ENCODE results near the gene SHLD1. TPM values are rescaled to one million over a fixed set of nuclear protein-coding genes. Genes with fewer than 3 reads are reported as not detected.

Gene SHLD1
- total RNA-seq, 2 experiments from 2014 or later, result 10.1 TPM

DNA sequence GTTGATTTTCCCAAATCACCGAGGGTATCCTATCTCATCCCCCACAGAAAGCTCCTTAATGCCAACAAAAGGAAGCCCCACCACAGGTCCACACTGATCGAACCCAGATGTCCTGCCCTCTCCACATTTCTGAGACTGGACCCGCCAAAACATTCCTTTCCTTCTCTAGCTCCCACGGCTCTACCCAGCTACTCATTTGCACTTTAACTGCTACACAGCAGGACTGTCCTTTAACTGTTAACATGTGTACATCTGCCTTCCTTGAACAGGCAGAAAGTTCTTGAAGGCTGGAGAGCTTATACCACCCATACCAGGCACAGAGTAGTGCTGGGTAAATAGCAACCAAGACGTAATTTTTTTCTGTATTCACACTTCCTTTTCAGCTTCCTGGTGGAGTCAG lies 131.5 kb downstream of the SHLD1 start:
- no peak for DNase-seq
- Mint-ChIP-seq H3K4me1 (ENCODE audit: low read depth) (peaks cover 4% of the 10 kb centered on the region), H3K9me3 (no peaks in the 10 kb centered on the region), H3K27me3 (ENCODE audit: low read depth) (no peaks in the 10 kb centered on the region), H3K27ac (no peak overlapping the region), H3K36me3 (ENCODE audit: low read depth) (no peaks in the 10 kb centered on the region), H3K4me3 (no peak overlapping the region)
- CTCF ChIA-PET, result no interaction called here
- intact Hi-C loops (cut with micrococcal nuclease), result no loop called here

DNA sequence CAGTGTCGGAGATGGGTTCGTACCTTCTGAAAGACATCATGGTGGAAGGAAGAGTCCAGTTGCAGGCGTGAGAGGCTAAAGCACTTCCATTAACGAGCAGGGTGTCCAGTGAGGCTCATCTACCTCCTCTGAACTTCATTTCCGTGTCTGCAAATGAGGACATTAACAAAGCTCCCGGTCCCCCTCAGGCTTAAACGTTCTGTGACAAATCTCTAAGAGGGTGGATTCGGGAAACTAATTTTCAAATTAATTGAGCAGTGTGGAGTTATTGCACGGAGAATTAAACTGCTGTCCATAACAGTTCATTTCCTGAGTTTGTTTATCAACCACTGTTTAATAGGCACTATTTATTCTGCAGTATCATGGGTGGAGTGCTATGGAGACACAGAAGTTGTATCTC lies 132.0 kb downstream of the SHLD1 start:
- H3K4me1 Mint-ChIP-seq (ENCODE audit: low read depth), result peaks cover 4% of the 10 kb centered on the region
- CTCF ChIA-PET, result no interaction called here
- intact Hi-C loops (cut with micrococcal nuclease), result no loop called here
- no peak overlapping the region for H3K4me3 Mint-ChIP-seq
- H3K9me3 Mint-ChIP-seq, result no peaks in the 10 kb centered on the region
- H3K27me3 Mint-ChIP-seq (ENCODE audit: low read depth), result no peaks in the 10 kb centered on the region
- H3K27ac Mint-ChIP-seq, result no peak overlapping the region
- H3K36me3 Mint-ChIP-seq (ENCODE audit: low read depth), result no peaks in the 10 kb centered on the region
- DNase-seq, result no peak

DNA sequence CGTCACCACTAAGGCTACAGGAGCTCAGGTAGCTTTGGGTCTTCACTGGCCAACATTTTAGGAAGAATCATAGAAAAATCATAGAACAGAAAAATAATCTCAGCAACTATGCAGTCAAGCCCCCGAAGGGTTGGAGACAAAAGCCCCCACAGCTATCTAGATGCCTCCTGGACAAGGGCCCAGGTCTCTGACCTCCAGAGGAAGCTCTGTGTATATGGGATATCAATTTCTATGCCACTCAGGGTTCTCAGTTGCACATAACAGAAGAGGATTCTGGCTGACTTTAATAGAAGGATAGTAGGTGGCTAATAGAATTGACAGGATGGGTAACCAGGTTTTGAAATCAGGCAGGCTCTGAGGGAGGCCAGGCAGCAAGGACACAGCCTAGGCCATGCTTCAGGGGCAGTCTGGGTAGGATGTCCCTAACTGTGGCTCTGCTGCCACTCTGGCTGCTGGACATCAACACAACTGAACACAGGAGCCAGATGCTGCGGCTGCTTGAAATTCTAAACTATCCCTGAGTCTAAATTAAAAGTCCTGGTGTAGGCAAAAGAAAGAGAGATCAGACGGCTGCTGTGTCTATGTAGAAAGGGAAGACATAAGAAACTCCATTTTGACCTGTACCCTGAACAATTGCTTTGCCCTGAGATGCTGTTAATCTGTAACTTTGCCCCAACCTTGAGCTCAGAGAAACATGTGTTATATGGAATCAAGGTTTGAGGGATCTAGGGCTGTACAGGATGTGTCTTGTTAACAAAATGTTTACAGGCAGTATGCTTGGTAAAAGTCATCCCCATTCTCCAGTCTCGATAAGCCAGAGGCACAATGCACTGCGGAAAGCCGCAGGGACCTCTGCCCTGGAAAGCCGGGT lies 134.5 kb downstream of the SHLD1 start:
- Mint-ChIP-seq H3K9me3 (no peaks in the 10 kb centered on the region), H3K36me3 (ENCODE audit: low read depth) (no peaks in the 10 kb centered on the region), H3K27me3 (ENCODE audit: low read depth) (no peaks in the 10 kb centered on the region), H3K4me1 (ENCODE audit: low read depth) (peaks cover 4% of the 10 kb centered on the region), H3K4me3 (no peak overlapping the region), H3K27ac (no peak overlapping the region)
- intact Hi-C loops (cut with micrococcal nuclease), result no loop called here
- no peak for DNase-seq
- CTCF ChIA-PET, result no interaction called here

DNA sequence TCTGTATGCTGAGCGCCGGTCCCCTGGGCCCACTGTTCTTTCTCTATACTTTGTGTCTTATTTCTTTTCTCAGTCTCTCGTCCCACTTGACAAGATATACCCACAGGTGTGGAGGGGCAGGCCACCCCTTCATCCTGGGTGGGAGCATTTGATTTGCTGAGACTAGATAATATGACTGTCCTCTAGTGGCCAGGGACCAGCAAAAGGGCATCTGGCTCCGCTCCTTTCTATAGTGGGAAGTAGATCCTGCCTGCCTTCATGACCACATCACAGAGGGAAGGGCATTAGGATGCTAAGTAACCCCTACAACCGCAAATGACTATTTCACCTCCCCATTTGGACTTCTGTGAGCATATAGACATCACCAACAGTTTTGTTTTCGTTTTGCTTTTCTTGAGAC lies 135.7 kb downstream of the SHLD1 start:
- CTCF ChIA-PET, result no interaction called here
- Mint-ChIP-seq H3K4me1 (ENCODE audit: low read depth) (peaks cover 4% of the 10 kb centered on the region), H3K4me3 (no peak overlapping the region), H3K27me3 (ENCODE audit: low read depth) (no peaks in the 10 kb centered on the region), H3K9me3 (no peaks in the 10 kb centered on the region), H3K36me3 (ENCODE audit: low read depth) (no peaks in the 10 kb centered on the region), H3K27ac (no peak overlapping the region)
- no peak for DNase-seq
- intact Hi-C loops (cut with micrococcal nuclease), result no loop called here

DNA sequence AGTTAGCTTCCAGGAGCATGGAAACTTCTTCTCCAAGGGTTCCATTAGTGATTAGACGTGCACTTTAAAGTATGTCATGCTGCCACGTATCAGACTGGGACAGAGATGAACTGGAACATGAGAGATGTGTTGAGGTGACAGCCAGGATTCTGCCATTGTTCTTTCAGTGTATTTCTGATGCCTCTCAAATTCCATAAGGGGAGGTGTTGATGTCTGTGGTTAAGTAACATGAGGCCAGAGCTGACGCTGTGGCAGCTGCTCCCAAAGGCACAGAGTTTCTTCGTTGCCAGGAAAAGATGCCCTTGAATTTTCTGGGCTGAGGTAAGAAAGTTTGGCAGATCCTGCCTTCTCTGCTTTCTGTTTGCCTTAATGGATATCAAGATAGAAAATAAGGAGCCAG lies 136.6 kb downstream of the SHLD1 start:
- Mint-ChIP-seq H3K9me3 (no peaks in the 10 kb centered on the region), H3K27ac (no peak overlapping the region), H3K36me3 (ENCODE audit: low read depth) (no peaks in the 10 kb centered on the region), H3K27me3 (ENCODE audit: low read depth) (no peaks in the 10 kb centered on the region), H3K4me1 (ENCODE audit: low read depth) (peaks cover 2% of the 10 kb centered on the region), H3K4me3 (no peak overlapping the region)
- CTCF ChIA-PET, result interaction anchor here (1.0 kb wide), 1 partner anchor 40 kb away, joined by 3 read pairs; no protein-coding TSS in a partner anchor
- DNase-seq, result no peak
- intact Hi-C loops (cut with micrococcal nuclease), result no loop called here

DNA sequence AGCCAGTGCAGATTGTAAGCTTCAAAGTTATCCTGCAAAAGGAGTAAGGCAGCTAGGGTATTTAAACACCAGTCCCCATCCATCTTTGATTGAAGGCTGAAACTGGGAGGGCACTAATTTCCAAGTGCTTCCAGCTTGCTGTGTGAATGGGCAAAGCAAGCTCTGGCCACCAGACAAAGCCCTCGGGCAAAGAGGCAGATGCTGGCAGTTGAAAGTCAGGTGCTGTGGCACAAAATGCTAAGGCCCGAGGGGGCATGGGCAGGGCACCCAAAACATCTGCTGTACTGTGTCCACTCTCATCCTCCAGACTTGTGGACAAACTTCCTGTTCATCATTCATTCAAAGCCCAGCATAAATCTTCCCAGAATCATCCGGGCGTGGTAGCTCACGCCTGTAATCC lies 137.2 kb downstream of the SHLD1 start:
- Mint-ChIP-seq H3K27ac (no peak overlapping the region), H3K36me3 (ENCODE audit: low read depth) (no peaks in the 10 kb centered on the region), H3K9me3 (no peaks in the 10 kb centered on the region), H3K4me3 (no peak overlapping the region), H3K27me3 (ENCODE audit: low read depth) (no peaks in the 10 kb centered on the region), H3K4me1 (ENCODE audit: low read depth) (no peaks in the 10 kb centered on the region)
- CTCF ChIA-PET, result interaction anchor here (1.0 kb wide), 1 partner anchor 39 kb away, joined by 3 read pairs; no protein-coding TSS in a partner anchor
- intact Hi-C loops (cut with micrococcal nuclease), result no loop called here
- DNase-seq, result no peak

DNA sequence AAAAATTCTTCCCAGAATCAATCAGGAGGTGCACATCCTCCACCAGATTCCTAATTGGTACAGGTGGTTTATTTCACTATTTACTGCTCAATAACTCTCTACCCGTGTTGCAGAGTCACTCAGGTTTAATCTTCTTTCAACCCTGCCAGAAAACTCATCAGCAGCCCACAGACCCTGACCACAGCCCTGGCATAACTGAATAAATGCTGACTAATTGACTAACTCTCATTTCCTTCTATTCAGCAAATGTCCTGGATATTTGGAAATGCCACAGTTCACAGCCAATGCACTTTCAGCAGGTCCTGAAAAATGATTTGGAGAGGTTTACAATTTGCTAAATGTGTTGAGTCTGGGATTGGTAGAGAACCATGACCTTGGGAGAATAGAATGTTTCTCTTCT lies 137.8 kb downstream of the SHLD1 start:
- DNase-seq, result no peak
- Mint-ChIP-seq H3K4me3 (no peak overlapping the region), H3K9me3 (no peaks in the 10 kb centered on the region), H3K27ac (no peak overlapping the region), H3K36me3 (ENCODE audit: low read depth) (no peaks in the 10 kb centered on the region), H3K4me1 (ENCODE audit: low read depth) (no peaks in the 10 kb centered on the region), H3K27me3 (ENCODE audit: low read depth) (no peaks in the 10 kb centered on the region)
- intact Hi-C loops (cut with micrococcal nuclease), result no loop called here
- CTCF ChIA-PET, result no interaction called here

DNA sequence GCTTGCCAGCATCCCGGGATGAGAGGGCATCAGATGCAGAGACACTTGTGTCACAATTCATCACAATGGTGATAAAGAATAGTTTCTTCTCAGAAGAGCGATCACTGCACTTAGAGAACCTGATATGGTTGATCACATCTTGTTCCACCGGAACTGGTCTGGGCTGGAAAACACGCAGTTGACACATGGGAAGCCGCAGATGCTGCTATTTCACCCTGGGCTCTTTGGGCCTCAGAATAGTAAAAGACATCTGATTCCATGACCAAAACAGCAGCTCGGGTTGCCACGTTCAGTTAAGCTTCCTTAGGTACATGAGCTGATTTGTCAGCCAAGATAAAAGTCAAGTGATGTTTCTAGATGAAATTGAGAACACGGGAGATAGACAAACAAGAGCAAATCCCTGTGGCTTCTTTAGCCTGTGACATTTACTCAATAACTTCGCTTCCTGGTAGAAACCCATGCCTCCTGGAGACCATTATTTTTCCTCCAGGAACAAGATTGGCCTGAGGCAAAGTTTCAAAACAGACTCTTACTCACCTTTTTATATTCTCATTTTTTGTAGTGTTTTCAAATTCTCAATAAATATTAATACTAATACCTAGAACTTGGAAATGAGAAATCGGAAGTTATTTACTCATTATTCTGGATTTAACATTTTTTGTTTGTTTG lies 140.7 kb downstream of the SHLD1 start:
- intact Hi-C loops (cut with micrococcal nuclease), result no loop called here
- no peak for DNase-seq
- Mint-ChIP-seq H3K4me3 (no peak overlapping the region), H3K36me3 (ENCODE audit: low read depth) (no peaks in the 10 kb centered on the region), H3K4me1 (ENCODE audit: low read depth) (no peaks in the 10 kb centered on the region), H3K9me3 (no peaks in the 10 kb centered on the region), H3K27ac (no peak overlapping the region), H3K27me3 (ENCODE audit: low read depth) (peaks cover 5% of the 10 kb centered on the region)
- CTCF ChIA-PET, result no interaction called here

DNA sequence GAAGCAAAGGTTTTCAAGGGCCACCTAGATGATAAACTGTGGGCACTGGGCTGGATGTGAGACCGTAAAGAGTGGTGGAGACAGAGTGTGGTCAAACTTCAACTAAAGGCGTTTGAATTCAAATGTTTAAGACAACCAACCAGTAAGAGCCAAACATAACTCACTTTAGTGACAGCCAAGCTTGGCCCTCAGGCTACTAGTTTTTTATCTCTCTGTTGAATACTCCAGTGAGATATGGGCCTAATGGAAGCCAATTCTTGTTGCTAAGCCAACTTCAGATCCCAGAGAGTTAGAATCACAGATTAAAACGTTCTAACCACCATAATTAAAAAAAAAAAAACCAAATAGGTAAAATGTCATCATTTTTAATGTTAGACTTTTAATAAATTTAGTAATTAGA lies 142.9 kb downstream of the SHLD1 start:
- Mint-ChIP-seq H3K27me3 (ENCODE audit: low read depth) (peaks cover 11% of the 10 kb centered on the region), H3K27ac (no peak overlapping the region), H3K36me3 (ENCODE audit: low read depth) (no peaks in the 10 kb centered on the region), H3K4me1 (ENCODE audit: low read depth) (no peaks in the 10 kb centered on the region), H3K4me3 (no peak overlapping the region), H3K9me3 (no peaks in the 10 kb centered on the region)
- intact Hi-C loops (cut with micrococcal nuclease), result no loop called here
- no peak for DNase-seq
- CTCF ChIA-PET, result no interaction called here

DNA sequence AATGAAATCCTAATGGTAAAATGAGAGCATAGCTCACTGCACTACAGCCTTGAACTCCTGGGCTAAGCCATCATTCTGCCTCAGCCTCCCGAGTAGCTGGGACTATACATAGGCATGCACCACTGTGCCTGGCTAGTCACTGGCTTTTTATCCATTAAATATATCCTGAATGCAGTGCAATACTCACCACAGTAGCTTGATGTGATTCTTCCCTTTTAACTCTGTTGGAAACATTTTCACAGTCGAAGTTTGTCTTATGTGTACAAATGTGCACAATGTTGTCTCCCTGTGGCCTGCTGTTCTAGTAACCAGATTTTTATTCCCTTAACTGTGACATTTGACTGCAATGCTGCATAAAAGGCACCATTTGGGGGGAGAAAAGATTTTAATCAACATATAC lies 143.4 kb downstream of the SHLD1 start:
- Mint-ChIP-seq H3K9me3 (no peaks in the 10 kb centered on the region), H3K27ac (no peak overlapping the region), H3K27me3 (ENCODE audit: low read depth) (peaks cover 11% of the 10 kb centered on the region), H3K4me1 (ENCODE audit: low read depth) (no peaks in the 10 kb centered on the region), H3K4me3 (no peak overlapping the region), H3K36me3 (ENCODE audit: low read depth) (no peaks in the 10 kb centered on the region)
- DNase-seq, result no peak
- intact Hi-C loops (cut with micrococcal nuclease), result no loop called here
- CTCF ChIA-PET, result no interaction called here

DNA sequence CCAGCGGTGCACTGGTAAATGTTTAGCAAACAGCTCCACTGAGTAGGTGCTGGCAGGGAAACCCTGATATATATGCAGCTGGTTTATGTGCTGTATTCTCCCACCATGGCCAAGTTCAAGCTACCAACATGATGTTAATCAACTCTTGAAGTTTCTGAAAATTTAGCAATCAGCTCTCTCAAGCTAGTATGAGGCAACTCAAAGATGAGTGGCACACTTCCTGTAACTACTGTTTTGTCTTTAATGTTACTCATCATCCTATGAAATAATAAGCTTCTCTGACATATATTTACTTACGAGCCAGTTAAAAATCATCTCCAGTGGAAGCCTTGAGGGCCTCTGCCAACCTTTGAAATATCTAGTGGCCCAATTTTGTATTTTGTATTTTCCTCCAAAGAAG lies 145.4 kb downstream of the SHLD1 start:
- no peaks in the 10 kb centered on the region for H3K9me3 Mint-ChIP-seq
- no peak for DNase-seq
- H3K27me3 Mint-ChIP-seq (ENCODE audit: low read depth), result peaks cover 11% of the 10 kb centered on the region
- H3K4me1 Mint-ChIP-seq (ENCODE audit: low read depth), result no peaks in the 10 kb centered on the region
- CTCF ChIA-PET, result interaction anchor here (1.0 kb wide), 1 partner anchor 366 kb away, joined by 3 read pairs; no protein-coding TSS in a partner anchor
- no peaks in the 10 kb centered on the region for H3K36me3 Mint-ChIP-seq (ENCODE audit: low read depth)
- no peak overlapping the region for H3K27ac Mint-ChIP-seq
- no peak overlapping the region for H3K4me3 Mint-ChIP-seq
- intact Hi-C loops (cut with micrococcal nuclease), result no loop called here

DNA sequence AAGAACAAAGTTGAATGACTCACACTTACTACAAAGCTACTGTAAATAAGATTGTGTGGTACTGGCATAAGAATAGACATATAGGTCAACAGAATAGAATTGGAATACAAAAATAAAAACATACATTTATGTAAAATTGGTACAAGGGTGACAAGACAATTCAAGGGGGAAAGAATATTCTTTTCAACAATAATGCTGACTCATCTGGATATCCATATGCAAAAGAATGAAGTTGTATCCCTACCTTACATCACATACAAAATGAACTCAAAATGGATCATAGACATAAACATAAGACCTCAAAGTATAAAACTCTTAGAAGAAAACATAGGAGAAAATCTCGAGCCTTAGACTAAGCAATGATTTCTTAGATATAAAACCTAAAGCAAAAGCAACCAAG lies 149.2 kb downstream of the SHLD1 start:
- DNase-seq, result no peak
- Mint-ChIP-seq H3K27ac (no peak overlapping the region), H3K36me3 (ENCODE audit: low read depth) (no peaks in the 10 kb centered on the region), H3K4me1 (ENCODE audit: low read depth) (no peaks in the 10 kb centered on the region), H3K27me3 (ENCODE audit: low read depth) (peaks cover 11% of the 10 kb centered on the region), H3K4me3 (no peak overlapping the region), H3K9me3 (no peaks in the 10 kb centered on the region)
- intact Hi-C loops (cut with micrococcal nuclease), result no loop called here
- CTCF ChIA-PET, result no interaction called here

DNA sequence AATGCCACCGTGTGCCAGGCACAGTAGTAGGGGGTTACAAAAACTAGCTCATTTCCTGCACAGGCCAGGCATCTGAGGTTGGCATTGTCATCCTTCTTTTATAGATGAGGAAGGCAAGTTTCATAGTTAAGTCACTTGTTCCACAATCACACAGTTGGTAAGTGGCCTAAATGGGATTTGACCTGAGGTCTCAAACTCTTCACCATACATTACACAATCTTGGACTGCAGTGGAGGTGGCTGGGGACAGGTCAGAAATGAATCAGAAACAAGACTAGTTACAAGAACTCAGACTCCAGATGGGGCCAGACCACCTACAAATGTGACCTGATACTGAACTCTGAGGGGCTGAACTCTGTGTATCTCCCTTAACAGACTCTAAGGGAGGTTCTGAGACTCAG lies 150.7 kb downstream of the SHLD1 start:
- CTCF ChIA-PET, result no interaction called here
- intact Hi-C loops (cut with micrococcal nuclease), result no loop called here
- H3K27ac Mint-ChIP-seq, result no peak overlapping the region

More for the DNA sequence above, 150.7 kb downstream of the SHLD1 start:
- no peak for DNase-seq
- H3K4me1 Mint-ChIP-seq (ENCODE audit: low read depth), result no peaks in the 10 kb centered on the region
- no peaks in the 10 kb centered on the region for H3K9me3 Mint-ChIP-seq
- no peak overlapping the region for H3K4me3 Mint-ChIP-seq
- no peaks in the 10 kb centered on the region for H3K36me3 Mint-ChIP-seq (ENCODE audit: low read depth)
- H3K27me3 Mint-ChIP-seq (ENCODE audit: low read depth), result peaks cover 9% of the 10 kb centered on the region
